AG09319 (cell line): ENCODE data around the gene AUTS2.

Source experiments
- DNase-seq: peaks from one replicate; pipeline ENCODE4 v3.0.0-alpha.2; 2010; ENCODE audit warnings: low read depth; ENCODE audit errors: extremely low read depth
- CTCF ChIP-seq: IDR thresholded peaks from 2 replicates; pipeline ENCODE4 v1.5.1; 2011; ENCODE audit warnings: low read depth, mild to moderate bottlenecking, inconsistent platforms, low read length, moderate library complexity

The AUTS2 gene

GRCh38 chr7:69922026-69922803, 323.9 kb downstream of the AUTS2 start:
- TF ChIP-seq CTCF: no peak
- DNase-seq: no peak

- DNase-seq: no peak
These were observed 329.2 kb downstream of the AUTS2 start for GRCh38 chr7:69927461-69927860.

GRCh38 chr7:69928621-69929020, 330.3 kb downstream of the AUTS2 start:
- TF ChIP-seq CTCF: no peak
- no peak for DNase-seq

More at GRCh38 chr7:69927461-69927860, 329.2 kb downstream of the AUTS2 start:
- TF ChIP-seq CTCF: no peak

- no peak for TF ChIP-seq CTCF
- DNase-seq: no peak
These were observed 331.3 kb downstream of the AUTS2 start for GRCh38 chr7:69929622-69930021.

- peak; percentile 61 for TF ChIP-seq CTCF
- no peak for DNase-seq
These were observed 333.9 kb downstream of the AUTS2 start for GRCh38 chr7:69932034-69932628.

GRCh38 chr7:69934144-69934903, 336.0 kb downstream of the AUTS2 start:
- no peak for TF ChIP-seq CTCF
- no peak for DNase-seq

GRCh38 chr7:69935107-69935506, 336.8 kb downstream of the AUTS2 start:
- TF ChIP-seq CTCF: no peak
- DNase-seq: no peak
